Cerebellar cortex (tissue), 1 donor: ENCODE measurements around the gene TLK2.
"Not testable (repeated sequence)": the region's sequence is repeated elsewhere in the genome, so short reads cannot be mapped to it uniquely, and the experiment has no call there.

Experiments
- DNase-seq: peaks from one replicate; pipeline ENCODE4 v3.0.0-alpha.2; 2015; ENCODE audit warnings: low spot score

TLK2 gene

DNA sequence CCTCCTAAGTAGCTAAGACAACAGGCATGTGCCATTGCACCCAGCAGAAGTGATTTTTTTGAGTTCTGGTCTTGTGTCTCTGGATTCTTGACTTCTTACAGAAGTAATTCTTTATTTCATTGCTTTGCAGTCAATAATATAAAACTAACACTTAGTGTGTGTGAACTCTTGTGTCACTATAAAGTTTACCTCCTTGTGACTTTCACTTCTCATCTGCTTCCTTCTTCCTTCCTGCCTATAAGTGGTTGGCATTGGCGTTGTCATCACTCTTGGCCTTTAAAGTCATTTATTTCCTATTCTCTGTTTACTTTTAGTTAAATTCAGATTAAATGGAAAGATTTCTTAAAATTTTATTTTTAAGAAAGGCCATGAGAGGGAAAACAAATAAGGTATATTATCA is 12.4 kb downstream of the TLK2 start:
- not testable (repeated sequence) for DNase-seq

GRCh38 chr17:62493049-62493655 is 14.5 kb downstream of the TLK2 start:
- DNase-seq = not testable (repeated sequence)

- DNase-seq = not testable (repeated sequence)
Measured at GRCh38 chr17:62494073-62494472, 15.4 kb downstream of the TLK2 start.

DNA sequence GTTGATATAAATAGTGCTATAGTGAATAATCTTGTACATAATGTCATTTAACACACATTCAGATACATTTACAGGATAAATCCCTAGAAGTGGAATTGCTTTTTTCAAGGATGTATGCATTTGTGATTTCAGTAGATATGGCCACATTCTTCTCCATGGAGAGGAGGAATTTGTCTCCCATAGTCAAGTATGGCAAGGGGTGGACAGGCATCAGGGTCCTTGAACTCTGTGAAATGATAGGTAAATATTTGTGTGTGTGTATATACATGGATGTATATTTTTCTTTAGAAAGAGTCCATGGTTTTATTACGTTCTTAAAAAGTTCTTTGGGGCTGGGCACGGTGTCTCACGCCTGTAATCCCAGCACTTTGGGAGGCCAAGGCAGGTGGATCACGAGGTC is 17.7 kb downstream of the TLK2 start:
- not testable (repeated sequence) for DNase-seq

- not testable (repeated sequence) for DNase-seq
Measured at GRCh38 chr17:62498796-62499195, 20.2 kb downstream of the TLK2 start.

GRCh38 chr17:62500463-62500862 is 21.8 kb downstream of the TLK2 start:
- DNase-seq = not testable (repeated sequence)

DNA sequence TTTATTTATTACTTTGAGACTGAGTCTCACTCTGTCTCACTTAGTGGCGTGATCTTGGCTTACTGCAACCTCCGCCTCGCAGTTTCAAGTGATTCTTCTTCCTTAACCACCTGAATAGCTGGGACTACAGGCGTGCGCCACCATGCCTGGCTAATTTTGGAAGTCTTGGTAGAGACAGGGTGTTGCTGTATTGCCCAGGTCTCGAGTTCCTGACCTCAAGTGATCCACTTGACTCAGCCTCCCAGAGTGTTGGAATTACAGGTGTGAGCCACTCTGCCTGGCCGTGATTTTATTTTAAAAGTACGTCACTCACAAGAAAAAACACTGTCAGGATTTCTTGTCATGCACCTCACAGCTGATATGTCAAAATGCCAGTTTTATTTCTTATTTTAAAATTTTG is 26.2 kb downstream of the TLK2 start:
- DNase-seq = not testable (repeated sequence)

GRCh38 chr17:62507191-62507836 is 28.7 kb downstream of the TLK2 start:
- DNase-seq = not testable (repeated sequence)

DNA sequence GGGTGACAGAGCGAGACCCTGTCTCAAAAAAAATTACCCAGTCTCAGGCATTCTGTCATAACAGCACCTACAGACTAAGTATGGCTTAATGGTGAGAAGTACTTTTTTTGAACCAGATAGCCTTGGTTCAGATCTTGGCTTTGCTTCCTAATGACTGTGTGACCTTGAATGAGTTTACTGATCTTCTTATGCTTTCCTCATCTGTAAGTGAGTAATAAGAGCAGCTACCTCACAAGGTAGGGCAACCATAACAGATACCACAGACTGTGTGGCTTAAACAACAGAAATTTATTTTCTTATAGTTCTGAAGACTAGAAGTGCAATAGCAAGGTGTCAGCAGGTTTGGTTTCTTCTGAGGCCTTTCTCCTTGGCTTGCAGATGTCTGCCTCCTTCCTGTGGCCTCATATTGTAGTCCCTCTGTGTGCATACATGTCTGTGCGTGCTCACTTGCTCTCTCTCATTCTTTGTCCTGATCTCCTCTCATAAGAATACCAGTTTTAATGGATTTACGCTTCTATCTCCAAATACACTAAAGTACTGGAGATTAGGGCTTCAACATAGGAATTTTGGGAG is 31.7 kb downstream of the TLK2 start:
- not testable (repeated sequence) for DNase-seq

DNA sequence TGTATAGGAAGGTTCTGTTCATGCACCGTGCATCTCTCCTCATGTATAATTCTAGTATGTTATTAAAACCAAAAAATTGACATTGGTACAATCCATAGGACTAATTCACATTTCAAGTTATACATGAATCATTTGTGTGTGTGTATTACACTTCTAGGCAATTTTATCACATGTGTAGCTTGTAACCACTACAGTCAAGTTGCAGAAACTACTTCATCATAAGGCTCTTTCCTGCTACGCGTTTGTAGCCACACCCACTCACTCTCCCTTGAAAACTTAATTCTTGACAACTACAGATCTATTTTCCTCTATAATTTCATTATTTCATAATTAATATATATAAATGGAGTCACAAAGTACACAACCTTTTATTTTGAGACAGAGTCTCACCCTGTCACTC is 32.4 kb downstream of the TLK2 start:
- not testable (repeated sequence) for DNase-seq

- DNase-seq = not testable (repeated sequence)
Measured at GRCh38 chr17:62516376-62516775, 37.8 kb downstream of the TLK2 start.

- DNase-seq = not testable (repeated sequence)
Measured at GRCh38 chr17:62521295-62521694, 42.7 kb downstream of the TLK2 start.

DNA sequence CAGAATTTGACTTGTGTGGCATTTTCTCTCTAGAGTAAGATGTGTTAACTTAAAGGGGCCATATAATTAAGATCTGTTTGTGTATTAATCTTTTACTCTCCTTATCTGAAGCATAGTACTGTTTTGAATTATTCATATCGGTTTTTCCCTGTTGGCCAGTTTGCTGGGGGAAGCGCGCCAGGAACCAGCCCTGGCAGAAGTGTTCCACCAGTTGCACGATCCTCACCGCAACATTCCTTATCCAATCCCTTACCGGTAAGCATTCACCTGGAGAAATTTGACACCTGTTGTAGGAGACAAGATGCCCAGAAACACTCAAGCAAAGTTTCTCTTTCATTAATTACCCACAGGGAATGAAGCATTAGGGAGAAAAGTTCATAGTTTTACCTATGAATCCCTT is 45.5 kb downstream of the TLK2 start:
- DNase-seq = not testable (repeated sequence)

- not testable (repeated sequence) for DNase-seq
Measured at GRCh38 chr17:62525317-62525716, 46.7 kb downstream of the TLK2 start.

DNA sequence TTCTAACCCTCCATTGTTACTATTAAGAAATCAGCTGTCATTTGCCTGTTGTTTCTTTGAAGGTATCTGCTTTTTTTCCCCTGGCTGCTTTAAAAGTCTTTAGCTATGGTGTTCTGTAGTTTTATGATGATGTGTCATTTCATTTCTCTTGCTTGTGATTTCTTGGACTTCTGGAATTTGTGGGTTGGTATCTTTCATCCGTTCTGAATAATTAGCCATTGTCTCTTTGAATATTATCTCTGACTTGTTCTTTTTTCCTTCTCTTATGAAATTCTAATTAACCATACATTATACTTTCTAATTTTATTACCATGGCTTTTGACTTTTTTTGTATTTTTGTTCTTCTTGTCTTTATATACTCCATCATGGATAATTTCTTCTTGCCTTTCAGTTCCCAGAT is 52.3 kb downstream of the TLK2 start:
- DNase-seq = not testable (repeated sequence)

- DNase-seq = not testable (repeated sequence)
Measured at GRCh38 chr17:62536557-62536956, 57.9 kb downstream of the TLK2 start.

DNA sequence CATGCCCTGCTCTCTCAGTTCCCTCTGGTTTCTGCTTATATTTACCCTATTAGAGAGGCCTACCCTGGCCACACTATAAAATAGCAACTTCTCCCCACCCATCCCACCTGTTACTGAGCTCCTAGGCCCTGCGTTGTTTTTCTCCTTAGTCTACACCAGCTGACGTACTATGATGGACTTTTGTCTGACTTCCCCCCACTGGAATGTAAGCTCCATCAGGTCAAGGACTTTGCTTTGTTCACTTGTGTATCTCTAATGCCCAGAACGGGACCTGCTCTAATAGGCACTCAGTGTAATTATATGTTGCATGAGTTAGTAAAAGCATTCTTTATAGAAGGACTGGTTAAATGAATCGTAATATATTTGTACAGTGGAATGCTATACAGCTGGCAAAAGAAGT is 62.4 kb downstream of the TLK2 start:
- not testable (repeated sequence) for DNase-seq

GRCh38 chr17:62543278-62543775 is 64.7 kb downstream of the TLK2 start:
- DNase-seq = not testable (repeated sequence)

- DNase-seq = not testable (repeated sequence)
Measured at GRCh38 chr17:62546066-62546465, 67.4 kb downstream of the TLK2 start.

- peak; percentile 4 for DNase-seq
Measured at GRCh38 chr17:62552851-62553659, 74.4 kb downstream of the TLK2 start.

DNA sequence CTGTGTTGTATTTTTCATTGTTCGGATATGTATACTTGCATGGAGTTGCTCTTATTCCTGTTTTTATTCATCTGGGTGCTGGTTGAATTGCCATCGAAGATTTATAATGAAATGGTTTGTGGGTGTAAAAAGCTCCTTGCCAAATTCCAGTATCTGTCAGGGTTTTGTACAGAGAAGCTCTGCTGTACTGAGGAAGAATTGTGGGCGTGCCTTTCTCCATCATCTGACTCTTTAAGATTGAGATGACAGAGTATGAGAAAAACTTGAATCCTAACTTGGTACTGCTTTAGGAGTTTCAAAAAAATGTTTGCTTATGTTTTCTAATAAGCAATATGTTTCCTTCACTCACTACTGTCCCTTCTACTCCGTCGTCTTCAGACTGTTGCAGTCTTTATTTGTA is 78.9 kb downstream of the TLK2 start:
- not testable (repeated sequence) for DNase-seq

- not testable (repeated sequence) for DNase-seq
Measured at GRCh38 chr17:62558941-62559340, 80.3 kb downstream of the TLK2 start.
